Stimulated activated effector memory CD8-positive, alpha-beta T cell treated with anti-CD3 and anti-CD28 coated beads, Interleukin-12 subunit alpha, Interleukin-12 subunit beta, amount 100 ng/mL, for 72 hours (primary cell): ENCODE results near the gene UPK1B.

Experiments
- ATAC-seq: fragments of 150-1000 bp; cut with Tn5 transposase; 2 replicates; pipeline ENCODE4 v1.10.0; 2021
- DNase-seq, 2 donors: peaks; one replicate each; pipeline ENCODE4 v3.0.0; 2021 to 2022; ENCODE audit warnings: low spot score in 2 of 2
- H3K27ac Mint-ChIP-seq: one replicate; pipeline ENCODE4 v1.8.0; 2022; ENCODE audit warnings: mild to moderate bottlenecking, mixed read lengths
- H3K36me3 Mint-ChIP-seq: one replicate; pipeline ENCODE4 v1.8.0; 2022; ENCODE audit warnings: mild to moderate bottlenecking, mixed read lengths
- H3K4me1 Mint-ChIP-seq: one replicate; pipeline ENCODE4 v1.8.0; 2022; ENCODE audit warnings: mixed read lengths
- H3K4me3 Mint-ChIP-seq: one replicate; pipeline ENCODE4 v1.8.0; 2022; ENCODE audit warnings: mild to moderate bottlenecking, mixed read lengths
- H3K9me3 Mint-ChIP-seq: one replicate; pipeline ENCODE4 v1.8.0; 2022; ENCODE audit warnings: mixed read lengths

The UPK1B gene

GRCh38 chr3:119195911-119196310, 22.5 kb downstream of the UPK1B start:
- DNase-seq (no peak), ATAC-seq (no peak)
- Mint-ChIP-seq H3K27ac (no peak overlapping the region), H3K4me3 (no peak overlapping the region), H3K9me3 (no peaks in the 10 kb centered on the region), H3K4me1 (no peaks in the 10 kb centered on the region), H3K36me3 (no peaks in the 10 kb centered on the region)

- no peak overlapping the region for H3K27ac Mint-ChIP-seq
- DNase-seq (no peak), ATAC-seq (no peak)
- peaks cover 15% of the 10 kb centered on the region for H3K4me1 Mint-ChIP-seq
- no peaks in the 10 kb centered on the region for H3K9me3 Mint-ChIP-seq
- no peak overlapping the region for H3K4me3 Mint-ChIP-seq
- H3K36me3 Mint-ChIP-seq = peaks cover 24% of the 10 kb centered on the region
These were observed 31.8 kb downstream of the UPK1B start for GRCh38 chr3:119205209-119205608.

GRCh38 chr3:119205685-119206084, 32.3 kb downstream of the UPK1B start:
- ATAC-seq = no peak
- H3K36me3 Mint-ChIP-seq = peaks cover 29% of the 10 kb centered on the region
- no peak for DNase-seq
- no peak overlapping the region for H3K4me3 Mint-ChIP-seq
- H3K27ac Mint-ChIP-seq = peak overlapping the region; percentile 46
- H3K4me1 Mint-ChIP-seq = peaks cover 15% of the 10 kb centered on the region
- H3K9me3 Mint-ChIP-seq = no peaks in the 10 kb centered on the region

- DNase-seq (no peak), ATAC-seq (no peak)
- Mint-ChIP-seq H3K4me3 (no peak overlapping the region), H3K36me3 (peaks cover 40% of the 10 kb centered on the region), H3K9me3 (no peaks in the 10 kb centered on the region), H3K27ac (peak overlapping the region; percentile 46), H3K4me1 (peaks cover 15% of the 10 kb centered on the region)
These were observed 33.5 kb downstream of the UPK1B start for GRCh38 chr3:119206611-119207511.

- ATAC-seq = no peak
- Mint-ChIP-seq H3K4me1 (peaks cover 15% of the 10 kb centered on the region), H3K27ac (peak overlapping the region; percentile 2), H3K36me3 (peaks cover 46% of the 10 kb centered on the region), H3K4me3 (no peak overlapping the region), H3K9me3 (no peaks in the 10 kb centered on the region)
- DNase-seq = no peak
These were observed 34.1 kb downstream of the UPK1B start for GRCh38 chr3:119207512-119207875.

GRCh38 chr3:119211193-119211592, 37.8 kb downstream of the UPK1B start:
- H3K36me3 Mint-ChIP-seq = peaks cover 77% of the 10 kb centered on the region
- H3K4me3 Mint-ChIP-seq = no peak overlapping the region
- no peaks in the 10 kb centered on the region for H3K9me3 Mint-ChIP-seq
- peaks cover 20% of the 10 kb centered on the region for H3K4me1 Mint-ChIP-seq
- DNase-seq = no peak
- no peak overlapping the region for H3K27ac Mint-ChIP-seq
- ATAC-seq = no peak

- H3K9me3 Mint-ChIP-seq = no peaks in the 10 kb centered on the region
- no peak for ATAC-seq
- peaks cover 20% of the 10 kb centered on the region for H3K4me1 Mint-ChIP-seq
- H3K27ac Mint-ChIP-seq = no peak overlapping the region
- DNase-seq = no peak
- H3K4me3 Mint-ChIP-seq = no peak overlapping the region
- peaks cover 84% of the 10 kb centered on the region for H3K36me3 Mint-ChIP-seq
These were observed 38.4 kb downstream of the UPK1B start for GRCh38 chr3:119211803-119212202.

GRCh38 chr3:119219069-119219468, 45.7 kb downstream of the UPK1B start:
- DNase-seq (no peak), ATAC-seq (peak; percentile 75)
- Mint-ChIP-seq H3K27ac (peak overlapping the region; percentile 70), H3K9me3 (no peaks in the 10 kb centered on the region), H3K4me1 (peaks cover 36% of the 10 kb centered on the region), H3K36me3 (peaks cover 99% of the 10 kb centered on the region), H3K4me3 (no peak overlapping the region)

- DNase-seq = no peak
- peaks cover 36% of the 10 kb centered on the region for H3K4me1 Mint-ChIP-seq
- peaks cover 99% of the 10 kb centered on the region for H3K36me3 Mint-ChIP-seq
- no peak for ATAC-seq
- peak overlapping the region; percentile 88 for H3K27ac Mint-ChIP-seq
- no peak overlapping the region for H3K4me3 Mint-ChIP-seq
- no peaks in the 10 kb centered on the region for H3K9me3 Mint-ChIP-seq
These were observed 46.8 kb downstream of the UPK1B start for GRCh38 chr3:119220198-119220597.

GRCh38 chr3:119220970-119221667, 47.7 kb downstream of the UPK1B start:
- peaks cover 99% of the 10 kb centered on the region for H3K36me3 Mint-ChIP-seq

GRCh38 chr3:119221779-119222320, 48.5 kb downstream of the UPK1B start:
- ATAC-seq = no peak
- Mint-ChIP-seq H3K9me3 (no peaks in the 10 kb centered on the region), H3K4me1 (peaks cover 40% of the 10 kb centered on the region), H3K4me3 (no peak overlapping the region), H3K36me3 (peaks cover 99% of the 10 kb centered on the region), H3K27ac (no peak overlapping the region)
- no peak for DNase-seq

More at GRCh38 chr3:119220970-119221667, 47.7 kb downstream of the UPK1B start:
- no peaks in the 10 kb centered on the region for H3K9me3 Mint-ChIP-seq
- peak overlapping the region; percentile 71 for H3K27ac Mint-ChIP-seq
- no peak for ATAC-seq
- DNase-seq = no peak
- H3K4me1 Mint-ChIP-seq = peaks cover 36% of the 10 kb centered on the region
- no peak overlapping the region for H3K4me3 Mint-ChIP-seq

- no peaks in the 10 kb centered on the region for H3K9me3 Mint-ChIP-seq
- H3K4me3 Mint-ChIP-seq = no peak overlapping the region
- H3K36me3 Mint-ChIP-seq = peaks cover 99% of the 10 kb centered on the region
- DNase-seq = no peak
- H3K4me1 Mint-ChIP-seq = peaks cover 45% of the 10 kb centered on the region
- no peak overlapping the region for H3K27ac Mint-ChIP-seq
- ATAC-seq = no peak
These were observed 49.0 kb downstream of the UPK1B start for GRCh38 chr3:119222391-119222790.

- Mint-ChIP-seq H3K9me3 (no peaks in the 10 kb centered on the region), H3K4me1 (peaks cover 52% of the 10 kb centered on the region), H3K27ac (no peak overlapping the region), H3K36me3 (peaks cover 99% of the 10 kb centered on the region), H3K4me3 (no peak overlapping the region)
- DNase-seq (no peak), ATAC-seq (no peak)
These were observed 50.1 kb downstream of the UPK1B start for GRCh38 chr3:119223511-119223910.

GRCh38 chr3:119225121-119225520, 51.7 kb downstream of the UPK1B start:
- peaks cover 46% of the 10 kb centered on the region for H3K4me1 Mint-ChIP-seq

GRCh38 chr3:119227070-119227850, 53.9 kb downstream of the UPK1B start:
- Mint-ChIP-seq H3K36me3 (peaks cover 98% of the 10 kb centered on the region), H3K4me3 (no peak overlapping the region), H3K9me3 (no peaks in the 10 kb centered on the region), H3K4me1 (peaks cover 53% of the 10 kb centered on the region), H3K27ac (peak overlapping the region; percentile 36)
- DNase-seq (no peak), ATAC-seq (no peak)

More at GRCh38 chr3:119225121-119225520, 51.7 kb downstream of the UPK1B start:
- Mint-ChIP-seq H3K9me3 (no peaks in the 10 kb centered on the region), H3K36me3 (peaks cover 99% of the 10 kb centered on the region), H3K4me3 (no peak overlapping the region), H3K27ac (no peak overlapping the region)
- ATAC-seq (no peak), DNase-seq (no peak)
